ENCODE data around the gene ADAP2.

- no peak for TF ChIP-seq RNF2 (IDR thresholded peaks at IDR 0.05; ENCODE audit: borderline replicate concordance, low read depth, low read length, missing control alignments, poor library complexity, severe bottlenecking)
- no peak for TF ChIP-seq CTCF (IDR thresholded peaks at IDR 0.05; ENCODE audit: control extremely low read depth in 1 of 3, insufficient read depth in 1 of 3, low read depth in 1 of 3, low read length in 3 of 3)
- no peak for TF ChIP-seq MAX (IDR thresholded peaks at IDR 0.05)
Measured at GRCh38 chr17:30958187-30958586, 36.4 kb downstream of the ADAP2 start.

All from H1 (cell line).